ENCODE measurements around the gene DACT2.
"Not testable (repeated sequence)": the region's sequence is repeated elsewhere in the genome, so short reads cannot be mapped to it uniquely, and the experiment has no call there.

DACT2 gene

GRCh38 chr6:168300975-168301647 lies 18.5 kb downstream of the DACT2 start:
- no peak for DNase-seq (ENCODE audit: low spot score)

GRCh38 chr6:168299541-168300511 lies 19.8 kb downstream of the DACT2 start:
- no peak for DNase-seq (ENCODE audit: low spot score)

GRCh38 chr6:168297643-168298042 lies 21.9 kb downstream of the DACT2 start:
- no peak for DNase-seq (ENCODE audit: low spot score)

GRCh38 chr6:168294901-168295300 lies 24.7 kb downstream of the DACT2 start:
- no peak for DNase-seq (ENCODE audit: low spot score)

GRCh38 chr6:168293636-168294530 lies 25.7 kb downstream of the DACT2 start:
- no peak for DNase-seq (ENCODE audit: low spot score)

GRCh38 chr6:168292826-168293225 lies 26.8 kb downstream of the DACT2 start:
- no peak for DNase-seq (ENCODE audit: low spot score)

- DNase-seq (ENCODE audit: low spot score): no peak
These were observed 28.1 kb downstream of the DACT2 start for GRCh38 chr6:168291450-168291849.

GRCh38 chr6:168290095-168290494 lies 29.5 kb downstream of the DACT2 start:
- DNase-seq (ENCODE audit: low spot score): no peak

GRCh38 chr6:168289571-168289962 lies 30.0 kb downstream of the DACT2 start:
- DNase-seq (ENCODE audit: low spot score): no peak

GRCh38 chr6:168288781-168289570 lies 30.6 kb downstream of the DACT2 start:
- no peak for DNase-seq (ENCODE audit: low spot score)

GRCh38 chr6:168287460-168287859 lies 32.1 kb downstream of the DACT2 start:
- DNase-seq (ENCODE audit: low spot score): not testable (repeated sequence)

- DNase-seq (ENCODE audit: low spot score): not testable (repeated sequence)
These were observed 32.7 kb downstream of the DACT2 start for GRCh38 chr6:168286771-168287446.

GRCh38 chr6:168286116-168286515 lies 33.5 kb downstream of the DACT2 start:
- DNase-seq (ENCODE audit: low spot score): no peak

- no peak for DNase-seq (ENCODE audit: low spot score)
These were observed 34.1 kb downstream of the DACT2 start for GRCh38 chr6:168285456-168285855.

- no peak for DNase-seq (ENCODE audit: low spot score)
These were observed 35.4 kb downstream of the DACT2 start for GRCh38 chr6:168284187-168284586.

GRCh38 chr6:168283686-168284025 lies 35.9 kb downstream of the DACT2 start:
- DNase-seq (ENCODE audit: low spot score): no peak

GRCh38 chr6:168282985-168283685 lies 36.4 kb downstream of the DACT2 start:
- DNase-seq (ENCODE audit: low spot score): no peak

GRCh38 chr6:168281826-168282225 lies 37.8 kb downstream of the DACT2 start:
- DNase-seq (ENCODE audit: low spot score): no peak

- DNase-seq (ENCODE audit: low spot score): not testable (repeated sequence)
These were observed 38.3 kb downstream of the DACT2 start for GRCh38 chr6:168281314-168281713.

GRCh38 chr6:168280899-168281245 lies 38.7 kb downstream of the DACT2 start:
- DNase-seq (ENCODE audit: low spot score): no peak

All from germinal center (tissue), 1 donor.